ENCODE results near the gene B3GNT4. TPM values are rescaled to one million over a fixed set of nuclear protein-coding genes. Genes with fewer than 3 reads are reported as not detected.

Gene B3GNT4
- total and polyA plus RNA-seq, 2 of the 8 experiments (the other 6 are each of a cell fraction or from before 2014, with no cell fraction given), result 1.1 to 1.4 TPM

DNA sequence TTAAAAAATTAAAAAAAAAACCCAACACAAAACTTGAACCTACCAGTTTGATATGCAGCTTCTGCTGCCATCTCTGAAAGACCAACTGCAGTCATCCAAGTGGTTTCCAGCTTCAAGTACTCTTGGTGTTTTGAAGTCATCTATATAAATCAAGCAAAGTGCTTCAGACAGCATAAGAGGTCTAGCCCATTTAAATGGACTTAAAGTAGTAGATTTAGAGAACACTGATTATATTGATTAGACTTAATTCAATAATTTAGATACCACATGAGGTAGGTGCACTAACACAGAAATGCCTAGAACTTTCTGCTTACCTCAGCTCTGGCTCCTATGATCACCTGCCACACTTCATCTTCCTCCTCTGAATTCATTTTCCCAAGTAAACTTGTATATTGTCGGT is 12.9 kb downstream of the B3GNT4 start:
- H4K20me1 ChIP-seq (replicated peaks in 1 of 2; ENCODE audit: control insufficient read depth in 1 of 2, insufficient read depth in 2 of 2, low read length in 2 of 2), result peaks cover 0 to 2% of the 10 kb centered on the region in 2 experiments
- 95% methylated on average over 1 of the region's 1 CpG; no CpG with 5 or more reads in 1 of the 2 experiments for WGBS, 2 experiments (ENCODE audit: extremely low coverage in 1 of 2, insufficient coverage in 1 of 2, insufficient read length in 1 of 2, insufficient replicate concordance in 2 of 2, low coverage in 1 of 2, low lambda C conversion rate in 2 of 2, missing lambda C conversion rate in 1 of 2)
- POLR2A ChIA-PET (ENCODE audit: partially characterized antibody), result interaction anchor here (15.7 to 17.6 kb wide), 2 partner anchors 4 to 8 kb away, joined by 230 read pairs; partner anchors contain the start of genes B3GNT4 and DIABLO

More for the DNA sequence above, 12.9 kb downstream of the B3GNT4 start:
- no peak overlapping the region for H2BK12ac ChIP-seq (ENCODE audit: low read depth, low read length)
- H4K8ac ChIP-seq (ENCODE audit: extremely low read depth, insufficient read depth, low read length), result no peak overlapping the region
- no peak overlapping the region for H3K4me3 ChIP-seq (ENCODE audit: extremely low read depth in 1 of 4, insufficient read depth in 2 of 4, low read depth in 3 of 4, low read length in 4 of 4)
- H2BK5ac ChIP-seq (ENCODE audit: low read depth, low read length), result no peak overlapping the region
- no peak overlapping the region for H4K5ac ChIP-seq (ENCODE audit: insufficient read length, low read depth, low read length)
- no peaks in the 10 kb centered on the region for H3K9me3 ChIP-seq (ENCODE audit: insufficient read depth in 2 of 2, low read depth in 1 of 2, low read length in 1 of 2)
- CTCF ChIA-PET (ENCODE audit: partially characterized antibody), result interaction anchor here (0.6 to 3.0 kb wide), 5 partner anchors 10 to 255 kb away, joined by 3 to 15 read pairs (median 3); partner anchors contain the start of gene LRRC43
- H2AK5ac ChIP-seq (ENCODE audit: low read depth, low read length), result no peak overlapping the region
- no peak overlapping the region for H2BK15ac ChIP-seq (ENCODE audit: low read length)
- H3K36me3 ChIP-seq (ENCODE audit: control insufficient read depth in 2 of 4, insufficient read depth in 4 of 4, low read length in 3 of 4), result peaks cover 37 to 82% (median 60%) of the 10 kb centered on the region in 4 experiments
- H2BK120ac ChIP-seq (replicated peaks; ENCODE audit: low read depth, low read length), result no peak overlapping the region
- no peak overlapping the region for H3K4me2 ChIP-seq (ENCODE audit: insufficient read depth in 1 of 2, low read depth in 2 of 2, low read length in 2 of 2)
- H3K27ac ChIP-seq (ENCODE audit: low read depth, low read length), result no peak overlapping the region
- H2AFZ ChIP-seq (ENCODE audit: low read length), result no peak overlapping the region
- H3K23ac ChIP-seq (ENCODE audit: insufficient read length), result no peak overlapping the region
- H3K4ac ChIP-seq (replicated peaks; ENCODE audit: insufficient read length, low read depth, low read length), result no peak overlapping the region
- H3K27me3 ChIP-seq (replicated peaks in 1 of 4; ENCODE audit: control insufficient read depth in 3 of 4, extremely low read depth in 1 of 4, insufficient read depth in 3 of 4, low read length in 3 of 4), result no peaks in the 10 kb centered on the region
- H3K79me1 ChIP-seq (ENCODE audit: low read depth, low read length), result no peaks in the 10 kb centered on the region; the same call in none of the 2 replicates
- no peak overlapping the region for H3K56ac ChIP-seq (replicated peaks; ENCODE audit: insufficient read length, low read depth, low read length)
- no peak for DNase-seq (ENCODE audit: low read depth in 1 of 2, low spot score in 2 of 2)
- no peak overlapping the region for H4K91ac ChIP-seq (replicated peaks; ENCODE audit: insufficient read length, low read length)
- no peaks in the 10 kb centered on the region for H3K4me1 ChIP-seq (replicated peaks in 1 of 4; ENCODE audit: control insufficient read depth in 3 of 4, insufficient read depth in 4 of 4, low read length in 3 of 4)
- no peak for FAIRE-seq
- H2BK20ac ChIP-seq (ENCODE audit: low read length), result no peak overlapping the region
- H3K18ac ChIP-seq (ENCODE audit: extremely low read depth, low read length), result no peak overlapping the region
- no peak overlapping the region for H3K14ac ChIP-seq (ENCODE audit: insufficient read length)
- H3K79me2 ChIP-seq (ENCODE audit: control insufficient read depth in 1 of 2, insufficient read depth in 2 of 2, low read length in 2 of 2), result peaks cover 0 to 23% of the 10 kb centered on the region in 2 experiments; a peak in 2 of 4 replicates
- TF ChIP-seq CBX5 (IDR thresholded peaks at IDR 0.05; ENCODE audit: low read depth, low read length) (no peak), TAF7 (optimal IDR thresholded peaks at IDR 0.05; ENCODE audit: borderline replicate concordance, low read depth, low read length) (no peak), SAP30 (IDR thresholded peaks at IDR 0.05; ENCODE audit: insufficient read depth, insufficient replicate concordance, low read length) (no peak), KDM4A (IDR thresholded peaks at IDR 0.05; ENCODE audit: low read depth, low read length, severe bottlenecking) (no peak)
- TF ChIP-seq, protein P1, sequence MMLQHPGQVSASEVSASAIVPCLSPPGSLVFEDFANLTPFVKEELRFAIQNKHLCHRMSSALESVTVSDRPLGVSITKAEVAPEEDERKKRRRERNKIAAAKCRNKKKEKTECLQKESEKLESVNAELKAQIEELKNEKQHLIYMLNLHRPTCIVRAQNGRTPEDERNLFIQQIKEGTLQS (IDR thresholded peaks at IDR 0.05; ENCODE audit: insufficient read depth, low read depth, low read length), result no peak
- H3K9ac ChIP-seq (replicated peaks in 1 of 4; ENCODE audit: extremely low read depth in 1 of 4, low read depth in 3 of 4, low read length in 3 of 4), result no peak overlapping the region
- H3K23me2 ChIP-seq (ENCODE audit: low read depth, low read length), result no peaks in the 10 kb centered on the region

Data from H1 (cell line).